Natural killer cell (primary cell): ENCODE measurements around the gene WNK1. TPM values are rescaled to one million over a fixed set of nuclear protein-coding genes. Genes with fewer than 3 reads are reported as not detected.

Experiments
- ATAC-seq, 3 donors: fragments of 150-1000 bp in 2 of 3; fragments of 200-7000 bp in 1 of 3; cut with Tn5 transposase; 1 replicate in 1 of 3; 2 replicates in 2 of 3; pipeline ENCODE4 v1.10.0; 2021; ENCODE audit warnings: mild to moderate bottlenecking in 2 of 3, moderate library complexity in 2 of 3
- DNase-seq, 2 donors: peaks; one replicate each; pipeline versions ENCODE4 v3.0.0 to v3.0.0-alpha.2; 2013 to 2021; ENCODE audit warnings: mixed read lengths in 1 of 2
- H3K27ac ChIP-seq: one replicate; pipeline ENCODE4 v1.5.1; 2013; ENCODE audit warnings: mild to moderate bottlenecking, low read length
- H3K27me3 ChIP-seq: one replicate; pipeline ENCODE4 v1.6.1; 2013; ENCODE audit warnings: low read length; ENCODE audit not compliant: control insufficient read depth, insufficient read depth
- H3K36me3 ChIP-seq: one replicate; pipeline ENCODE4 v1.6.1; 2013; ENCODE audit warnings: low read length; ENCODE audit not compliant: control insufficient read depth, insufficient read depth
- H3K4me1 ChIP-seq: one replicate; pipeline ENCODE4 v1.6.1; 2013; ENCODE audit warnings: low read length; ENCODE audit not compliant: control insufficient read depth, insufficient read depth
- H3K4me3 ChIP-seq: one replicate; pipeline ENCODE4 v1.5.1; 2013; ENCODE audit warnings: low read length
- H3K9me3 ChIP-seq: one replicate; pipeline ENCODE4 v1.6.1; 2013; ENCODE audit warnings: low read length; ENCODE audit not compliant: control insufficient read depth, insufficient read depth
- H3K27ac Mint-ChIP-seq, 2 donors: one replicate each; pipeline ENCODE4 v1.8.0; 2022; ENCODE audit warnings: mild to moderate bottlenecking in 2 of 2, mixed read lengths in 2 of 2, moderate library complexity in 1 of 2
- H3K27me3 Mint-ChIP-seq, 2 donors: one replicate each; pipeline ENCODE4 v1.8.0; 2022; ENCODE audit warnings: low read depth in 2 of 2, mixed read lengths in 2 of 2
- H3K36me3 Mint-ChIP-seq: one replicate; pipeline ENCODE4 v1.8.0; 2022; ENCODE audit warnings: mixed read lengths
- H3K4me1 Mint-ChIP-seq, 2 donors: one replicate each; pipeline ENCODE4 v1.8.0; 2022; ENCODE audit warnings: mixed read lengths in 2 of 2
- H3K4me3 Mint-ChIP-seq: one replicate; pipeline ENCODE4 v1.8.0; 2022; ENCODE audit warnings: mild to moderate bottlenecking, moderate library complexity, mixed read lengths
- H3K9me3 Mint-ChIP-seq, 2 donors: one replicate each; pipeline ENCODE4 v1.8.0; 2022; ENCODE audit warnings: mixed read lengths in 2 of 2
- WGBS: methylation state at CpG from one replicate; pipeline ENCODE4 v1.1.7; 2013; ENCODE audit warnings: missing lambda C conversion rate; ENCODE audit not compliant: insufficient coverage; 5-methylcytosine and 5-hydroxymethylcytosine counted together
- intact Hi-C: fragments of 100-400 bp; cut with micrococcal nuclease; formaldehyde crosslinking; loops from one replicate; pipeline ENCODE4 v1.14.2; 2022
- total RNA-seq, 4 donors: library from RNA; stranded (reverse); fragments of 120-200 nt in 1 of 4; gene quantifications; one replicate each; pipeline versions ENCODE4 v1.2.3 to v1.2.4, GENCODE V29; 2013 to 2022
- TF ChIP-seq, protein P1 (sequence below): fragments of 200-600 bp; IDR thresholded peaks from one replicate; pipeline ENCODE4 v1.8.0; 2022; ENCODE audit warnings: antibody characterized with exemption

WNK1 gene
- total RNA-seq, 3 donors from 2014 or later (not counting 1 experiment from before 2014, with no cell fraction given) = 177 to 203 (median 192) TPM

DNA sequence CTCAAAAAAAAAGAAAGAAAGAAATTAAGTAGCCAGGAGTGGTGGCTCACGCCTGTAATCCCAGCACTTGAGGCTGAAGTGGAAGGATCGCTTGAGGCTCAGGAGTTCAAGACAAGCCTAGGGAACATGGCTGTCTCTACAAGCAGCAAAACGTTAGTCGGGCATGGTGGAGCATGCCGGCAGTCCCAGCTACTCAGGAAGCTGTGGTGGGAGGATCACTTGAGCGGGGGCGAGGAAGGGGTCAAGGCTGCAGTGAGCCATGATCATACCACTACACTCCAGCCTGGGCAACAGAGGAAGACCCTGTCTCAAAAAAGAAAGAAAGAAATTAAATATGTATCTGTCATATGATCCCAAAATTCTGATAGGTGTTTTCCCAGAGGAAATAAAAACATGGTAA lies 191.8 kb downstream of the WNK1 start:
- no peaks in the 10 kb centered on the region for H3K27me3 Mint-ChIP-seq
- Histone ChIP-seq H3K27ac (no peak overlapping the region), H3K36me3 (peaks cover 3% of the 10 kb centered on the region), H3K27me3 (no peaks in the 10 kb centered on the region), H3K4me3 (no peak overlapping the region), H3K4me1 (peaks cover 14% of the 10 kb centered on the region), H3K9me3 (no peaks in the 10 kb centered on the region)
- intact Hi-C loops = no loop called here
- H3K4me3 Mint-ChIP-seq = no peak overlapping the region
- DNase-seq (no peak), ATAC-seq (no peak)
- TF ChIP-seq, protein P1, sequence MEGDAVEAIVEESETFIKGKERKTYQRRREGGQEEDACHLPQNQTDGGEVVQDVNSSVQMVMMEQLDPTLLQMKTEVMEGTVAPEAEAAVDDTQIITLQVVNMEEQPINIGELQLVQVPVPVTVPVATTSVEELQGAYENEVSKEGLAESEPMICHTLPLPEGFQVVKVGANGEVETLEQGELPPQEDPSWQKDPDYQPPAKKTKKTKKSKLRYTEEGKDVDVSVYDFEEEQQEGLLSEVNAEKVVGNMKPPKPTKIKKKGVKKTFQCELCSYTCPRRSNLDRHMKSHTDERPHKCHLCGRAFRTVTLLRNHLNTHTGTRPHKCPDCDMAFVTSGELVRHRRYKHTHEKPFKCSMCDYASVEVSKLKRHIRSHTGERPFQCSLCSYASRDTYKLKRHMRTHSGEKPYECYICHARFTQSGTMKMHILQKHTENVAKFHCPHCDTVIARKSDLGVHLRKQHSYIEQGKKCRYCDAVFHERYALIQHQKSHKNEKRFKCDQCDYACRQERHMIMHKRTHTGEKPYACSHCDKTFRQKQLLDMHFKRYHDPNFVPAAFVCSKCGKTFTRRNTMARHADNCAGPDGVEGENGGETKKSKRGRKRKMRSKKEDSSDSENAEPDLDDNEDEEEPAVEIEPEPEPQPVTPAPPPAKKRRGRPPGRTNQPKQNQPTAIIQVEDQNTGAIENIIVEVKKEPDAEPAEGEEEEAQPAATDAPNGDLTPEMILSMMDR = no peak
- H3K36me3 Mint-ChIP-seq = no peaks in the 10 kb centered on the region
- peaks cover 22 to 34% of the 10 kb centered on the region in 2 donors for H3K4me1 Mint-ChIP-seq
- peak overlapping the region in 1 of 2 donors; percentile 33 for H3K27ac Mint-ChIP-seq
- no peaks in the 10 kb centered on the region for H3K9me3 Mint-ChIP-seq
- 48% methylated on average over 5 of the region's 7 CpGs for WGBS

DNA sequence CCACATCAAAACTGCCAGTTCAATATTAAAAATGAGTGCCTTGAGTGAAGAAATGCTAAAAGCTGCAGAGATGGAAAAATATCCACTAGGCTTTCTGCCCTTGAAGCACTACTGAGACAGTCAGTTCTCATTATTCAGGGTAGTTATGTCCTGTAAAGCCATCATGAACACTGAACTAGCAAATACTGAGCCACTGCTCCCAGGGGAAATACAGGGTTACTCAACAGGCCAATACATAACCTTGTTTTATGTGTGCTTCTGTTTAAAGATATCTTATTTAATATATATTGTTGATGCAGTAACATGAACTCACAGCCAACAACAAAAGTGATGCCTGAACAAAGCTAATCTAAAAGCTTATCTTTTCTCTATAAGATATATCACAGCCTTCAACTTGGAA lies 193.8 kb downstream of the WNK1 start:
- no peak for ATAC-seq

DNA sequence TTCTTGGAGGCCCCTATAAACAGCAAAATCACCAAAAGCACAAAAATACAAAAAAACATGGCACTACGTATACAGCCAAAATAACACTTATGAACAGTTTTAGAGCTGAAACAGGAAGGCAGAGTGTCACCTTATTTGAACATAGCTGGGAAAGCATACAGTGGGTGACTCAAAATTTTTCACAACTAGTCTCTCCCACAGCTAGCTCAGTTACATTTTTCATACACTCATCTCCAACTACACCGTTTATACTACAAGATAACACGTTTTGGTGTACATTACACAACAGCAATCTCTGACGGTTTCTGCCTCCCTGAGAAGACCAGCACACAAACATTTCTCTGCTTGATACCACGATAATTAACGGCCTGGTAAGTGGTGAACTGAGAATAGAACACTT lies 194.3 kb downstream of the WNK1 start:
- H3K9me3 Mint-ChIP-seq = no peaks in the 10 kb centered on the region
- DNase-seq (no peak), ATAC-seq (no peak)
- no peaks in the 10 kb centered on the region for H3K36me3 Mint-ChIP-seq
- Histone ChIP-seq H3K9me3 (no peaks in the 10 kb centered on the region), H3K27ac (no peak overlapping the region), H3K36me3 (peaks cover 3% of the 10 kb centered on the region), H3K27me3 (no peaks in the 10 kb centered on the region), H3K4me3 (no peak overlapping the region), H3K4me1 (peaks cover 19% of the 10 kb centered on the region)
- H3K4me3 Mint-ChIP-seq = peak overlapping the region; percentile 55
- intact Hi-C loops = loop anchor here (5.0 kb wide), 4 partner anchors 134 to 384 kb away; partner anchors contain the start of gene WNK1
- H3K4me1 Mint-ChIP-seq = peaks cover 26 to 37% of the 10 kb centered on the region in 2 donors
- H3K27ac Mint-ChIP-seq = peak overlapping the region; percentile 52 to 81
- TF ChIP-seq, protein P1 = no peak
- WGBS = 43% methylated on average over 6 of the region's 6 CpGs
- no peaks in the 10 kb centered on the region for H3K27me3 Mint-ChIP-seq

More for the DNA sequence above, 193.8 kb downstream of the WNK1 start:
- Histone ChIP-seq H3K4me1 (peaks cover 19% of the 10 kb centered on the region), H3K4me3 (no peak overlapping the region), H3K27ac (no peak overlapping the region), H3K9me3 (no peaks in the 10 kb centered on the region), H3K36me3 (peaks cover 3% of the 10 kb centered on the region), H3K27me3 (no peaks in the 10 kb centered on the region)
- TF ChIP-seq, protein P1 = no peak
- Mint-ChIP-seq H3K27ac (peak overlapping the region; percentile 52 to 81), H3K4me3 (peak overlapping the region; percentile 55), H3K36me3 (no peaks in the 10 kb centered on the region), H3K4me1 (peaks cover 26 to 37% of the 10 kb centered on the region in 2 donors), H3K9me3 (no peaks in the 10 kb centered on the region), H3K27me3 (no peaks in the 10 kb centered on the region)
- DNase-seq = no peak
- intact Hi-C loops = loop anchor here (5.0 kb wide), 4 partner anchors 134 to 384 kb away; partner anchors contain the start of gene WNK1

DNA sequence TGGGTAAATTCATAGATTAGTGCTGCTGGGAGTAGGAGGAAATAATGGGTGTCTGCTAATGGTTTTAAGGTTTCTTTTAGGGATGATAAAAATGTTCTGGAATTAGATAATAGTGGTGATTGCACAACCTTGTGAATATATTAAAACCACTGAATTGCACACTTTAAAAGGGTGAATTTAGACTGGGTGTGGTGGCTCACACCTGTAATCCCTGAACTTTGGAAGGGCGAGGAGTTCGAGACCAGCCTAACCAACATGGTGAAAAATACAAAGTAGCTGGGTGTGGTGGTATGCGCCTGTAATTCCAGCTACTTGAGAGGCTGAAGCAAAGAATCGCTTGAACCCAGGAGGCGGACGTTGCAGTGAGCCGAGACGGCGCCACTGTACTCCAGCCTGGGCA lies 195.9 kb downstream of the WNK1 start:
- H3K4me1 Mint-ChIP-seq = peaks cover 26 to 37% of the 10 kb centered on the region in 2 donors
- H3K27ac Mint-ChIP-seq = peak overlapping the region; percentile 43 to 97
- H3K27me3 ChIP-seq = no peaks in the 10 kb centered on the region
- H3K9me3 ChIP-seq = no peaks in the 10 kb centered on the region
- no peak overlapping the region for H3K27ac ChIP-seq
- no peaks in the 10 kb centered on the region for H3K9me3 Mint-ChIP-seq
- no peaks in the 10 kb centered on the region for H3K27me3 Mint-ChIP-seq
- H3K4me3 Mint-ChIP-seq = peak overlapping the region; percentile 83
- TF ChIP-seq, protein P1 = no peak
- peaks cover 19% of the 10 kb centered on the region for H3K4me1 ChIP-seq
- no peak for DNase-seq
- peaks cover 3% of the 10 kb centered on the region for H3K36me3 ChIP-seq
- intact Hi-C loops = loop anchor here (2.0 to 5.0 kb wide), 5 partner anchors 43 to 386 kb away; partner anchors contain the start of genes ERC1 and WNK1
- no peak for ATAC-seq
- H3K4me3 ChIP-seq = no peak overlapping the region
- WGBS = 89% methylated on average over 9 of the region's 9 CpGs
- H3K36me3 Mint-ChIP-seq = no peaks in the 10 kb centered on the region
